Endothelial cell of umbilical vein (primary cell): ENCODE measurements around the gene ZDHHC11B.

ENCODE experiments used
- EZH2 ChIP-seq: IDR thresholded peaks from 2 replicates; pipeline ENCODE4 v1.6.1; 2012; ENCODE audit warnings: borderline replicate concordance, low read depth, mild to moderate bottlenecking, moderate library complexity, low read length, inconsistent platforms; ENCODE audit not compliant: severe bottlenecking
- GATA2 ChIP-seq: IDR thresholded peaks from 2 replicates; pipeline ENCODE4 v1.7.0; 2011; ENCODE audit warnings: low read depth, mild to moderate bottlenecking, moderate library complexity, mixed read lengths, low read length; ENCODE audit not compliant: insufficient read length, insufficient read depth
- JUN ChIP-seq: IDR thresholded peaks from 2 replicates; pipeline ENCODE4 v1.6.1; 2011; ENCODE audit warnings: borderline replicate concordance, low read depth; ENCODE audit not compliant: insufficient read length, insufficient read depth
- POLR2AphosphoS5 ChIP-seq: IDR thresholded peaks from 2 replicates; pipeline ENCODE4 v1.6.1; 2012; ENCODE audit warnings: low read depth, mild to moderate bottlenecking, control low read depth, low read length, moderate library complexity; ENCODE audit not compliant: insufficient read depth
- TF ChIP-seq, protein P1 (sequence below), 2 donors: IDR thresholded peaks; 1 replicate in 1 of 2; 2 replicates in 1 of 2; pipeline ENCODE4 v1.5.1; 2011; ENCODE audit warnings: low read length in 2 of 2, mild to moderate bottlenecking in 2 of 2, moderate library complexity in 2 of 2, control low read depth in 1 of 2, inconsistent platforms in 1 of 2, low read depth in 1 of 2; ENCODE audit not compliant: insufficient read depth in 1 of 2; ENCODE audit errors: extremely low read depth in 1 of 2

- TF ChIP-seq, protein P1, sequence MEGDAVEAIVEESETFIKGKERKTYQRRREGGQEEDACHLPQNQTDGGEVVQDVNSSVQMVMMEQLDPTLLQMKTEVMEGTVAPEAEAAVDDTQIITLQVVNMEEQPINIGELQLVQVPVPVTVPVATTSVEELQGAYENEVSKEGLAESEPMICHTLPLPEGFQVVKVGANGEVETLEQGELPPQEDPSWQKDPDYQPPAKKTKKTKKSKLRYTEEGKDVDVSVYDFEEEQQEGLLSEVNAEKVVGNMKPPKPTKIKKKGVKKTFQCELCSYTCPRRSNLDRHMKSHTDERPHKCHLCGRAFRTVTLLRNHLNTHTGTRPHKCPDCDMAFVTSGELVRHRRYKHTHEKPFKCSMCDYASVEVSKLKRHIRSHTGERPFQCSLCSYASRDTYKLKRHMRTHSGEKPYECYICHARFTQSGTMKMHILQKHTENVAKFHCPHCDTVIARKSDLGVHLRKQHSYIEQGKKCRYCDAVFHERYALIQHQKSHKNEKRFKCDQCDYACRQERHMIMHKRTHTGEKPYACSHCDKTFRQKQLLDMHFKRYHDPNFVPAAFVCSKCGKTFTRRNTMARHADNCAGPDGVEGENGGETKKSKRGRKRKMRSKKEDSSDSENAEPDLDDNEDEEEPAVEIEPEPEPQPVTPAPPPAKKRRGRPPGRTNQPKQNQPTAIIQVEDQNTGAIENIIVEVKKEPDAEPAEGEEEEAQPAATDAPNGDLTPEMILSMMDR (IDR thresholded peaks at IDR 0.05; ENCODE audit: extremely low read depth in 1 of 2, insufficient read depth in 1 of 2, low read depth in 1 of 2, low read length in 2 of 2) = no peak
- TF ChIP-seq POLR2AphosphoS5 = no peak
- TF ChIP-seq EZH2 = no peak
- no peak for TF ChIP-seq JUN
- no peak for TF ChIP-seq GATA2
Observed at GRCh38 chr5:749101-749670, 35.3 kb downstream of the ZDHHC11B start.
